K562 (cell line): ENCODE data around the gene CDC6. TPM values are rescaled to one million over a fixed set of nuclear protein-coding genes. Genes with fewer than 3 reads are reported as not detected.

Experiments used
- CREM ChIP-seq: IDR thresholded peaks from 2 replicates; pipeline ENCODE4 v1.6.1; 2014; ENCODE audit warnings: antibody characterized with exemption, low read depth
- CTBP1 ChIP-seq: fragments of 450-650 bp; IDR thresholded peaks from 2 replicates; pipeline ENCODE4 v1.6.1; 2016; ENCODE audit warnings: borderline replicate concordance
- DMBX1 ChIP-seq: fragments of 250-450 bp; sonication (Bioruptor Pico); IDR thresholded peaks from 2 replicates; pipeline ENCODE4 v1.8.0; 2022; ENCODE audit warnings: inconsistent platforms, mild to moderate bottlenecking, moderate library complexity, borderline replicate concordance
- DPF2 ChIP-seq: fragments of 450-650 bp; IDR thresholded peaks from 2 replicates; pipeline ENCODE4 v1.6.1; 2016
- ERF ChIP-seq: fragments of 450-650 bp; formaldehyde crosslinking; IDR thresholded peaks from 2 replicates; pipeline ENCODE4 v1.4.0; 2020; ENCODE audit warnings: mild to moderate bottlenecking, mixed read lengths
- EZH2 ChIP-seq: IDR thresholded peaks from 2 replicates; pipeline ENCODE4 v1.6.1; 2012; ENCODE audit warnings: low read depth, mild to moderate bottlenecking, inconsistent platforms, low read length, borderline replicate concordance
- GABPB1 ChIP-seq: sonication (generic); formaldehyde crosslinking; IDR thresholded peaks from 2 replicates; pipeline ENCODE4 v1.8.0; 2022; ENCODE audit warnings: mild to moderate bottlenecking, missing genetic modification reagents
- KAT2B ChIP-seq: IDR thresholded peaks from one replicate; pipeline ENCODE4 v1.6.1; 2012; ENCODE audit warnings: low read depth, mild to moderate bottlenecking, control low read depth, inconsistent platforms, low read length, moderate library complexity
- MCM3 ChIP-seq: fragments of 450-650 bp; IDR thresholded peaks from 2 replicates; pipeline ENCODE4 v1.6.1; 2016
- MEIS2 ChIP-seq: fragments of 450-650 bp; IDR thresholded peaks from 2 replicates; pipeline ENCODE4 v1.6.1; 2014; ENCODE audit warnings: mild to moderate bottlenecking; ENCODE audit not compliant: partially characterized antibody
- MLX ChIP-seq, 2 experiments: fragments of 450-650 bp in 1 of 2; sonication (generic) in 1 of 2; formaldehyde crosslinking; conservative IDR thresholded peaks; 2 replicates each; pipeline versions ENCODE4 v1.4.0 to v1.8.1; 2020 to 2022; ENCODE audit warnings: mild to moderate bottlenecking in 1 of 2, missing genetic modification reagents in 1 of 2
- MTA1 ChIP-seq: fragments of 450-650 bp; IDR thresholded peaks from 2 replicates; pipeline ENCODE4 v1.6.1; 2017; ENCODE audit warnings: borderline replicate concordance
- MTA3 ChIP-seq: fragments of 450-650 bp; formaldehyde crosslinking; IDR thresholded peaks from 2 replicates; pipeline ENCODE4 v1.6.1; 2017; ENCODE audit warnings: mild to moderate bottlenecking, borderline replicate concordance
- NRF1 ChIP-seq, 2 experiments: fragments of 450-650 bp; IDR thresholded peaks in 1 of 2; conservative IDR thresholded peaks in 1 of 2; 2 replicates each; pipeline ENCODE4 v1.6.1; 2014; ENCODE audit warnings: mild to moderate bottlenecking in 2 of 2
- PRMT5 ChIP-seq: sonication (generic); formaldehyde crosslinking; IDR thresholded peaks from 2 replicates; pipeline ENCODE4 v1.5.0; 2020; ENCODE audit warnings: missing genetic modification reagents
- SAFB2 ChIP-seq: fragments of 200-400 bp; formaldehyde crosslinking; IDR thresholded peaks from 2 replicates; pipeline ENCODE4 v1.6.1; 2018; ENCODE audit warnings: borderline replicate concordance, low read length, low read depth, moderate library complexity; ENCODE audit not compliant: severe bottlenecking
- SFPQ ChIP-seq: fragments of 200-400 bp; formaldehyde crosslinking; IDR thresholded peaks from 2 replicates; pipeline ENCODE4 v1.6.1; 2017; ENCODE audit warnings: mild to moderate bottlenecking, low read depth, low read length, moderate library complexity
- TRIM28 ChIP-seq: fragments of 450-650 bp; IDR thresholded peaks from 2 replicates; pipeline ENCODE4 v1.6.1; 2017
- ZBTB12 ChIP-seq: fragments of 250-450 bp; sonication (Bioruptor Pico); IDR thresholded peaks from 2 replicates; pipeline ENCODE4 v1.4.0; 2020
- ZBTB7A ChIP-seq: IDR thresholded peaks from 2 replicates; pipeline ENCODE4 v1.6.1; 2011; ENCODE audit warnings: low read depth, mild to moderate bottlenecking, low read length, moderate library complexity, borderline replicate concordance; ENCODE audit not compliant: control insufficient read depth
- ZNF146 ChIP-seq: IDR thresholded peaks from one replicate; pipeline ENCODE4 v1.6.1; 2018; ENCODE audit warnings: missing compliant biosample characterization; ENCODE audit not compliant: unreplicated experiment
- ZNF184 ChIP-seq: sonication (generic); formaldehyde crosslinking; IDR thresholded peaks from 2 replicates; pipeline ENCODE4 v1.5.0; 2020; ENCODE audit warnings: missing genetic modification reagents
- ZNF217 ChIP-seq: sonication (generic); formaldehyde crosslinking; IDR thresholded peaks from 2 replicates; pipeline ENCODE4 v1.8.0; 2022; ENCODE audit warnings: mild to moderate bottlenecking, missing genetic modification reagents
- ZNF639 ChIP-seq, 2 experiments: fragments of 200-800 bp in 1 of 2; sonication (Bioruptor generic) in 1 of 2; sonication (generic) in 1 of 2; formaldehyde crosslinking in 1 of 2; IDR thresholded peaks in 1 of 2; conservative IDR thresholded peaks in 1 of 2; 2 replicates each; pipeline versions ENCODE4 v1.5.0 to v1.6.1; 2016 to 2020; ENCODE audit warnings: missing compliant biosample characterization in 1 of 2, missing genetic modification characterization in 1 of 2, missing genetic modification reagents in 1 of 2
- polyA plus RNA-seq, 8 experiments: library from polyadenylated mRNA; depleted of rRNA in 4 of 8; stranded (reverse) in 5 of 8; unstranded in 3 of 8; fragments of >200 nt; fragmentation: Nextera tagmentation in 2 of 8; fragmentation: Illumina TruSeq in 1 of 8; extraction: Ambion mirVana in 2 of 8; extraction: Trizol in 1 of 8; gene quantifications; 2 replicates each; pipeline versions ENCODE4 v1.2.1 to v1.2.3, GENCODE V29; 2011 to 2014; ENCODE audit warnings: inconsistent platforms in 1 of 8, missing spikeins in 1 of 8
- total RNA-seq, 7 experiments: library from RNA; depleted of rRNA in 6 of 7; stranded (reverse); fragments of >200 nt in 6 of 7; fragmentation: Illumina TruSeq in 2 of 7; extraction: Trizol in 2 of 7; gene quantifications; 2 replicates each; pipeline versions ENCODE4 v1.2.1 to v1.2.3, GENCODE V29; 2011 to 2021; ENCODE audit warnings: low replicate concordance in 1 of 7

Gene CDC6
- total and polyA plus RNA-seq, 9 of the 15 experiments (the other 6 are each of a cell fraction or from before 2014, with no cell fraction given) = 29.6 to 141 (median 106) TPM

GRCh38 chr17:40345161-40345993 lies 57.7 kb downstream of the CDC6 start (continued):
- TF ChIP-seq MLX (CRISPR knock-in tag; conservative IDR thresholded peaks at IDR 0.05) (no peak), ZNF184 (CRISPR knock-in tag) (no peak), ZNF217 (CRISPR knock-in tag) (no peak), ZNF639 (CRISPR knock-in tag; conservative IDR thresholded peaks at IDR 0.05 in 1 of 2, IDR thresholded peaks at IDR 0.05 in 1 of 2) (no peak), MTA3 (no peak; the same call in 1 of the 2 replicates), PRMT5 (CRISPR knock-in tag) (no peak), GABPB1 (CRISPR knock-in tag) (no peak), MCM3 (no peak), ZBTB7A (peak; percentile 91), NRF1 (conservative IDR thresholded peaks at IDR 0.05 in 1 of 2, IDR thresholded peaks at IDR 0.05 in 1 of 2) (peak in 1 of 2 experiments; percentile 38; a peak in 3 of 4 replicates), TRIM28 (no peak), CTBP1 (0 out of 2 replicates have a peak, but pooled peaks have one; percentile 47), SFPQ (no peak), SAFB2 (no peak), EZH2 (no peak), DPF2 (peak; percentile 37; the same call in 1 of the 2 replicates), KAT2B (no peak), MEIS2 (no peak), DMBX1 (CRISPR knock-in tag) (0 out of 2 replicates have a peak, but pooled peaks have one; percentile 33), ERF (CRISPR knock-in tag) (no peak), ZBTB12 (CRISPR knock-in tag) (no peak), MTA1 (no peak), ZNF146 (CRISPR knock-in tag) (no peak), CREM (no peak)
